Sciatic nerve (tissue), 2 donors: ENCODE results near the gene KDM4D. TPM values are rescaled to one million over a fixed set of nuclear protein-coding genes. Genes with fewer than 3 reads are reported as not detected.

ENCODE experiments used
- ATAC-seq: fragments of 200-7000 bp; cut with Tn5 transposase; one replicate; pipeline ENCODE4 v1.9.1; 2020; ENCODE audit warnings: mild to moderate bottlenecking, moderate library complexity
- DNase-seq: peaks from one replicate; pipeline ENCODE4 v3.0.0-alpha.2; 2020; ENCODE audit warnings: low spot score
- intact Hi-C: fragments of 100-400 bp; cut with DNase I; formaldehyde crosslinking; loops from one replicate; pipeline ENCODE4 v1.14.2; 2022
- total RNA-seq: library from RNA; stranded (reverse); fragmentation: NEBNext Ultra II Directional; extraction: Animal tissue kit (Norgen Biotek cat#: 25700); gene quantifications from one replicate; pipeline ENCODE4 v1.2.1, GENCODE V29; 2021
- donor health status: DM: no; HTN: no; CAD: no.
- donor health status: DM: no; HTN: no; CAD: no.

KDM4D gene
- total RNA-seq, 1 donor from 2014 or later, result 0.80 TPM

GRCh38 chr11:94948070-94948617, 25.4 kb upstream of the KDM4D start:
- no peak for ATAC-seq
- intact Hi-C loops, result no loop called here
- no peak for DNase-seq

GRCh38 chr11:94954753-94955152, 18.8 kb upstream of the KDM4D start:
- intact Hi-C loops, result no loop called here
- ATAC-seq (no peak), DNase-seq (no peak)

- DNase-seq (no peak), ATAC-seq (no peak)
- intact Hi-C loops, result no loop called here
Measured at GRCh38 chr11:94956963-94957362, 16.5 kb upstream of the KDM4D start.

- intact Hi-C loops, result no loop called here
- no peak for ATAC-seq
Measured at GRCh38 chr11:94958121-94958696, 15.3 kb upstream of the KDM4D start.

GRCh38 chr11:94959179-94959578, 14.3 kb upstream of the KDM4D start:
- no peak for DNase-seq
- no peak for ATAC-seq
- intact Hi-C loops, result no loop called here

More at GRCh38 chr11:94958121-94958696, 15.3 kb upstream of the KDM4D start:
- DNase-seq, result no peak

- ATAC-seq, result no peak
- intact Hi-C loops, result no loop called here
- no peak for DNase-seq
Measured at GRCh38 chr11:94960488-94960887, 13.0 kb upstream of the KDM4D start.

- DNase-seq (no peak), ATAC-seq (no peak)
- intact Hi-C loops, result no loop called here
Measured at GRCh38 chr11:94961255-94961654, 12.3 kb upstream of the KDM4D start.

GRCh38 chr11:94964934-94965333, 8.6 kb upstream of the KDM4D start:
- DNase-seq (no peak), ATAC-seq (no peak)
- intact Hi-C loops, result no loop called here

GRCh38 chr11:94968334-94968958, 5.1 kb upstream of the KDM4D start:
- DNase-seq (no peak), ATAC-seq (no peak)
- intact Hi-C loops, result no loop called here

GRCh38 chr11:94972700-94973098, 810 bp upstream of the KDM4D start:
- DNase-seq, result no peak
- intact Hi-C loops, result loop anchor here (5.0 kb wide), 1 partner anchor 95 kb away; the partner anchor contains the start of gene SRSF8
- no peak for ATAC-seq

- ATAC-seq (no peak), DNase-seq (no peak)
- intact Hi-C loops, result loop anchor here (5.0 kb wide), 1 partner anchor 93 kb away; the partner anchor contains the start of gene SRSF8
Measured at GRCh38 chr11:94974178-94974577, 669 bp downstream of the KDM4D start.

- DNase-seq (no peak), ATAC-seq (no peak)
- intact Hi-C loops, result no loop called here
Measured at GRCh38 chr11:94975599-94975998, 2.1 kb downstream of the KDM4D start.

- intact Hi-C loops, result no loop called here
- no peak for DNase-seq
- no peak for ATAC-seq
Measured at GRCh38 chr11:94987378-94987777, 13.9 kb downstream of the KDM4D start.

GRCh38 chr11:94988748-94989147, 15.2 kb downstream of the KDM4D start:
- intact Hi-C loops, result no loop called here
- no peak for DNase-seq
- no peak for ATAC-seq

- intact Hi-C loops, result no loop called here
- ATAC-seq (no peak), DNase-seq (no peak)
Measured at GRCh38 chr11:94993400-94993943, 20.0 kb downstream of the KDM4D start.

- no peak for ATAC-seq
- intact Hi-C loops, result no loop called here
- no peak for DNase-seq
Measured at GRCh38 chr11:94997437-94997836, 23.9 kb downstream of the KDM4D start.

- ATAC-seq, result peak; percentile 15
- intact Hi-C loops, result no loop called here
- no peak for DNase-seq
Measured at GRCh38 chr11:94998285-94998684, 24.8 kb downstream of the KDM4D start.

- ATAC-seq (no peak), DNase-seq (no peak)
- intact Hi-C loops, result no loop called here
Measured at GRCh38 chr11:95003716-95004115, 30.2 kb downstream of the KDM4D start.

GRCh38 chr11:95005642-95006041, 32.1 kb downstream of the KDM4D start:
- DNase-seq (no peak), ATAC-seq (no peak)
- intact Hi-C loops, result no loop called here

GRCh38 chr11:95011376-95011775, 37.9 kb downstream of the KDM4D start:
- intact Hi-C loops, result no loop called here
- no peak for ATAC-seq
- DNase-seq, result no peak
